Skeletal muscle satellite cell (primary cell): ENCODE data around the gene ST7.
A peak's percentile ranks its signal among the peaks of the same experiment; 100 is the strongest.

Experiments used
- H3K27me3 ChIP-seq: 2 replicates; pipeline ENCODE4 v1.7.0; 2013; ENCODE audit warnings: low read length; ENCODE audit not compliant: control insufficient read depth, insufficient read depth
- H3K36me3 ChIP-seq: 2 replicates; pipeline ENCODE4 v1.7.0; 2013; ENCODE audit warnings: mild to moderate bottlenecking, control low read depth, low read length; ENCODE audit not compliant: insufficient read depth
- H3K4me1 ChIP-seq: 2 replicates; pipeline ENCODE4 v1.7.0; 2013; ENCODE audit warnings: low read length; ENCODE audit not compliant: control insufficient read depth, insufficient read depth
- H3K4me2 ChIP-seq: 2 replicates; pipeline ENCODE4 v1.7.0; 2013; ENCODE audit warnings: mild to moderate bottlenecking, low read length
- H3K4me3 ChIP-seq: 2 replicates; pipeline ENCODE4 v1.7.0; 2013; ENCODE audit warnings: low read length
- H3K9ac ChIP-seq: 2 replicates; pipeline ENCODE4 v1.7.0; 2013; ENCODE audit warnings: mild to moderate bottlenecking, low read depth, low read length, moderate library complexity
- H3K9me3 ChIP-seq: replicated peaks from 2 replicates; pipeline ENCODE4 v1.7.0; 2013; ENCODE audit warnings: mild to moderate bottlenecking, control low read depth, low read length

ST7 gene

DNA sequence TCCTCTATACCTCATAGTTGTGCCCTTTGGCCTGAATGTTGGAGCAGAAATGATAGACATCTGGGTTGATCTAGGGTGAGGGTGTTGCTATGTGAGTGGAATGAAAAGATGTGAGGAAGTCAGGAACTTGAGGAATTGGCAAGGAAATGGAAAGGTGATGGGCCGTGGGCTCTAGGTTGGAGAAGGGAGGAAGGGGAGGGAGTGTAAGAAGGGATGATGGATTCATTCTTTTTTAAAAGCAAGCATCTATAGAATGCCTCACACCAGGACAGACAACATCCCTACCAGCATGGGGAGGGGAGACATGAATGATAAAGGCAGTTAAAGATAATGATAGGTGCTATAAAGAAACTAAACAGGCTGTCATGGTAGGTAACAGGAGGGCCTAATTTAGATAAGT, 201.4 kb downstream of the ST7 start:
- Histone ChIP-seq H3K9me3 (no peaks in the 10 kb centered on the region), H3K27me3 (no peaks in the 10 kb centered on the region), H3K4me2 (no peak overlapping the region), H3K36me3 (no peaks in the 10 kb centered on the region), H3K4me1 (peaks cover 18% of the 10 kb centered on the region), H3K4me3 (no peak overlapping the region), H3K9ac (no peak overlapping the region)

GRCh38 chr7:117155694-117156093, 202.4 kb downstream of the ST7 start:
- Histone ChIP-seq H3K4me3 (no peak overlapping the region), H3K4me2 (no peak overlapping the region), H3K9me3 (no peaks in the 10 kb centered on the region), H3K9ac (no peak overlapping the region), H3K36me3 (no peaks in the 10 kb centered on the region), H3K4me1 (peaks cover 18% of the 10 kb centered on the region), H3K27me3 (no peaks in the 10 kb centered on the region)

GRCh38 chr7:117157241-117158209, 204.2 kb downstream of the ST7 start:
- H3K4me1 ChIP-seq = peaks cover 18% of the 10 kb centered on the region
- peak overlapping the region; percentile 62 for H3K9ac ChIP-seq
- H3K9me3 ChIP-seq = no peaks in the 10 kb centered on the region
- H3K27me3 ChIP-seq = no peaks in the 10 kb centered on the region
- H3K4me2 ChIP-seq = peak overlapping the region; percentile 70
- H3K4me3 ChIP-seq = no peak overlapping the region
- H3K36me3 ChIP-seq = no peaks in the 10 kb centered on the region

GRCh38 chr7:117158941-117159697, 205.8 kb downstream of the ST7 start:
- Histone ChIP-seq H3K36me3 (no peaks in the 10 kb centered on the region), H3K4me3 (no peak overlapping the region), H3K9ac (no peak overlapping the region), H3K4me2 (no peak overlapping the region), H3K27me3 (no peaks in the 10 kb centered on the region), H3K4me1 (peaks cover 21% of the 10 kb centered on the region), H3K9me3 (no peaks in the 10 kb centered on the region)

DNA sequence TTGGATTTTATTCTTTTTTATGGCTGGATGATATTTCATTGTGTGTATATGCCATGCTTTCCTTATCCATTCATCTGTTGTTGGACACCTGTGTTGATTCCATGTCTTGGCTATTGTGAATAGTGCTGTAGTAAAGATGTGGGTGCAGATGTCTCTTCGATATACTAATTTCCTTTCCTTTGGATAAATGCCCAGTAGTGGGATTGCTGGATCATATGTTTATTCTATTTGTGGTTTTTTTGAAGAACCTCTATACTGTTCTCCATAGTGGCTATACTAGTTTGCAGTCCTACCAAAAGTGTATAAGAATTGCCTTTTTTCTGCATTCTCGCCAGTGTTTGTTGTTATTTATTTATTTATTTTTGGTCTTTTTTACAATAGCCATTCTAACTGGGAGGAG, 209.8 kb downstream of the ST7 start:
- Histone ChIP-seq H3K9me3 (no peaks in the 10 kb centered on the region), H3K4me3 (no peak overlapping the region), H3K36me3 (no peaks in the 10 kb centered on the region), H3K9ac (no peak overlapping the region), H3K4me2 (no peak overlapping the region), H3K4me1 (peaks cover 19% of the 10 kb centered on the region), H3K27me3 (no peaks in the 10 kb centered on the region)

- Histone ChIP-seq H3K4me1 (peaks cover 13% of the 10 kb centered on the region), H3K36me3 (no peaks in the 10 kb centered on the region), H3K4me2 (peak overlapping the region; percentile 40), H3K9me3 (no peaks in the 10 kb centered on the region), H3K27me3 (no peaks in the 10 kb centered on the region), H3K9ac (no peak overlapping the region), H3K4me3 (no peak overlapping the region)
These were observed 211.3 kb downstream of the ST7 start for GRCh38 chr7:117164620-117165019.

- Histone ChIP-seq H3K36me3 (no peaks in the 10 kb centered on the region), H3K4me1 (peaks cover 16% of the 10 kb centered on the region), H3K27me3 (no peaks in the 10 kb centered on the region), H3K4me3 (no peak overlapping the region), H3K4me2 (no peak overlapping the region), H3K9me3 (no peaks in the 10 kb centered on the region), H3K9ac (no peak overlapping the region)
These were observed 212.4 kb downstream of the ST7 start for GRCh38 chr7:117165656-117166055.

GRCh38 chr7:117169907-117170306, 216.6 kb downstream of the ST7 start:
- Histone ChIP-seq H3K4me1 (peaks cover 6% of the 10 kb centered on the region), H3K9me3 (no peaks in the 10 kb centered on the region), H3K36me3 (no peaks in the 10 kb centered on the region), H3K27me3 (no peaks in the 10 kb centered on the region), H3K4me3 (no peak overlapping the region), H3K9ac (no peak overlapping the region), H3K4me2 (no peak overlapping the region)

DNA sequence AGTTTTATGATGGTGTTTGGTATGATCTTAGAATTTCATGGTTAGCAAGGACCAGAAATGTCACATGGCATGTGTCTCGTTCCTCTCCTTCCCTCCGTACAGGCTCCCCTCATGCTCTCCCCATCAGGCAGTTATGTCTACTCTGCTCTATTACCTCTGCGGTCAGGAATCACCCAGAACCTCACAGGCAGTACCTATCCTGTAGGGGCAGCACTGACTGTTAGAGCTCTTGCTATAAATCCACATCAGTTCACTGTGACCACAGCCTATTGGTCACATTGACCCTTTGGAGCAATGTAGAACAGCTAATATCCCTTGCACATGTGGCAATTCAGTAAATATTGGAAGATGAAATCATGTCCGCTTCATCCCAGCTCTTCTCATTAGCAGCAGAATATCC, 217.8 kb downstream of the ST7 start:
- H3K36me3 ChIP-seq = no peaks in the 10 kb centered on the region
- H3K27me3 ChIP-seq = no peaks in the 10 kb centered on the region
- no peak overlapping the region for H3K4me3 ChIP-seq
- no peaks in the 10 kb centered on the region for H3K9me3 ChIP-seq
- no peak overlapping the region for H3K9ac ChIP-seq
- peaks cover 3% of the 10 kb centered on the region for H3K4me1 ChIP-seq
- no peak overlapping the region for H3K4me2 ChIP-seq

DNA sequence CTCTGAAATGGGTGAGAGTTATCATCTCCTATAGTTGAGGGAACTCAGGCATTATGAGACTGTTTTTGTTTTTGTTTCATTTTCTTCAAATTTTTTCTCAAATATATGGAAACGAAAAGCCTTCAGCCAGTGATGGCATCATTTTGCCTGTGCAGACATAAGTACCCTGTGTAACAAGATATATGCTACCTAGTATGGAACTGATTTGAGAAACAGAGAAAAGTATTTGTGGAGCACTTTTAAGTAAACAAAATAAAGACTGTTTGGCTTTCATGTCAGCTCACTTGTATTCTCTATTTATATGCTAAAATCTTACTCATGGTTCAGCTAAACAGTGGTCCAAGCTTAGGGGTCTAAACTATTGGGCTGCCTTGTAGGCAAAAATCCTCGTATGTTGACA, 219.0 kb downstream of the ST7 start:
- Histone ChIP-seq H3K27me3 (no peaks in the 10 kb centered on the region), H3K9me3 (no peaks in the 10 kb centered on the region), H3K36me3 (no peaks in the 10 kb centered on the region), H3K4me3 (no peak overlapping the region), H3K4me2 (no peak overlapping the region), H3K9ac (no peak overlapping the region), H3K4me1 (peaks cover 3% of the 10 kb centered on the region)

GRCh38 chr7:117173035-117173770, 219.9 kb downstream of the ST7 start:
- H3K4me2 ChIP-seq = no peak overlapping the region
- H3K4me1 ChIP-seq = peaks cover 3% of the 10 kb centered on the region
- no peaks in the 10 kb centered on the region for H3K36me3 ChIP-seq
- no peak overlapping the region for H3K4me3 ChIP-seq
- no peak overlapping the region for H3K9ac ChIP-seq
- no peaks in the 10 kb centered on the region for H3K9me3 ChIP-seq
- H3K27me3 ChIP-seq = no peaks in the 10 kb centered on the region
